NCI-H1436 (cell line): Measurements from ENCODE around the gene NEGR1.
"Not testable (repeated sequence)": the region's sequence is repeated elsewhere in the genome, so short reads cannot be mapped to it uniquely, and the experiment has no call there.

Experiments
- DNase-seq: peaks from one replicate; lab custom pipeline; 2025; lab: John Stamatoyannopoulos, UW

The NEGR1 gene

DNA sequence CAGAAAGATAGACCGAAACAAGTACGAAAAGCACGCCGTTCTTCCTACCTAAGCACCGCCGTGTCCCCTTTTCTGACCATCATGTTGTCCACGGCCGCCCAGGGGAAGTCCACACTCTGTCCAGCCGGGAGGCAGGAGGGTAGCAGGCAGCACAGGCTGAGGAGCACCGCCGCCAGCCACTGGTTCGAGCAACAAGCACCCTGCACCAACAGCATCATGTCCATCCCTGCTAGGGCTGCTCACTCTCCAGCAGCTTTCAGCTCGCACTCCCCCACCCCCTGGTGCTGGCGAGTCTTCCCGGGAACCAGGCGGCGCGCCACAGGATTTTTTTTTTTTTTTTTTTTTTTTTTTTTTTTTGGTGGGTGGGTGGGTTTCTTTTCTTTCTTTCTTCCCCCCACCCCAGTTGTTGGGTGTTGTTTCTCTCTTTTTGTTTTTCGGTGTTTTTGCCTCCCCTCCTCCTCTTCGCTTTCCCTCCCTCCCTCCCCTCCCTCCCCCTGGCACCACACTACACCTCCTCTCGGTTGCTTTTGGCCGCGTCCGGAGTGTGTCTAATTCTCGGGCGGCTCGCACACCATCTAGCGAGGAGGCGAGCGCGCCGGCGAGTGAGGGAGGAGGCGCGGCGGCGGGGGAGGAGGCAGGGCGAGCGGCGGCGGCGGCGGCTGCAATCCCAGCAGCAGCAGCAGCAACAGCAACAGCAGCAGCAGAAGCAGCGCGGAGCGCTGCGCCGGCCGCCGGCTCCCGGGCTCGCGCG is at the start of gene NEGR1:
TSS of gene NEGR1 (minus strand) at position 269 of the 751 bp plus-strand sequence.
- peak; percentile 87 for DNase-seq

DNA sequence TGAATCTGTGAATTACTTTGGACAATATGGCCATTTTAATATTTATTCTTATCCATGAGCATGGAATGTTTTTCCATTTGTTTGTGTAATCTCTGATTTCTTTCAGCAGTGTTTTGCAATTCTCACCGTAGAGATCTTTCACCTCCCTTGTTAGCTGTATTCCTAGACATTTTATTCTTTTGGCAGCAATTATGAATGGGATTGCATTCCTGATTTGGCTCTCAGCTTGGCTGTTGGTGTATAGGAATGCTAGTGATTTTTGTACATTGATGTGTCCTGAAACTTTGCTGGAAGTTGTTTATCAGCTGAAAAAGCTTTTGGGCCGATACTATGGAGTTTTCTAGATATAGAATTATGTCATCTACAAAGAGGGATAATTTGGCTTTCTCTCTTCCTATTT is 44.2 kb upstream of the NEGR1 start:
- DNase-seq: no peak

DNA sequence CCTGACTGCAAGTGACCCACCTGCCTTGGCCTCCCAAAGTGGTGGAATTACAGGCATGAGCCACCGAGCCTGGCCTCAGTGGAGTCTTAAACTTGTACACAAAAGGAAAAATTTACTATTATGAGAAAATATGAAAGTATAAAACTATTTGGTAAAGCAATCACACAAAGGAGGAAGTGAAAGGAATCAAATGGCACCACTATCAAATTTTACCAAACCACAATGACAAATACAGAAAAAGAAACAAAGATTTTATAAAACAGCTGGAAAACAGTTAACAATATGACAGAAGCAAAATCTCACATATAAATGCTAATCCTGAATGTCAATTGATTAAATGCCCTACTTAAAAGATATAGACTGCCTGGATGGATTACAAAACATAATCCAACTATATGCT is 42.1 kb upstream of the NEGR1 start:
- no peak for DNase-seq

DNA sequence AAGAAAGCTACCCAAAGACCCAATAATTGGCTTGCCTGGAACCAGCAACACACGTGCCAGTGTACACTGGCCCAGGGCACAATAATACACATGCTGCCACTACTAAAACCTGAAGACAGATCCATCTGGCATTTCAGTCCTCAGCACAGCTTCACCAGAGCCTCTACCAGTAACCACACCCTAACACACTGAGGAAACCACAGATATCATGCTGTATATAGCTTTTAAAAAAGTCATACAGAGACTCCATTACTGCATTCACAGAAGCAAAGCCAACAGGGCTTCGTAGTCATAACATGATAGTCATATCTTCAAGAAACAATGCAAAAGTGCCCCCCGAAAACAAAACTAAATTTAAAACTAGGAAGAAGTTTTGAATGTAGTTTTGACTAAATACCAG is 40.6 kb upstream of the NEGR1 start:
- DNase-seq: no peak

DNA sequence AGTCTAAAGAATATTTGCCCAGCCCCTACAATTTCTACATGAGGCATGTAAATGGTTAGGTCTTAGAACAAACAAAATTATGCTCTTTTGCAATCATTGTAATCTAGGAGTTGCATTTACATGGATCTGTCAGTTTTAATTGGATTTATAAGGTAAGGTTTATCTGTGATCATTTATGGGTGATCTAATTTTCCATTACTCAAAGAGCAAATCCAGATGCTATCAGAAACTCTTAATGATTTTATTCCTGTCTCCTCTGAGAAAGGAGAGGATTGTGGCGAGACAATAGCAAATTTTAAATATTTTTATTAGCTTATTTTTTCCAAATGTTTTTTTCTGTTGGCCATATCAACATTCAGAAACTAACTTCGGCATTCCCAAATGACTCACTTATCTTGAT is 14.2 kb upstream of the NEGR1 start:
- no peak for DNase-seq

DNA sequence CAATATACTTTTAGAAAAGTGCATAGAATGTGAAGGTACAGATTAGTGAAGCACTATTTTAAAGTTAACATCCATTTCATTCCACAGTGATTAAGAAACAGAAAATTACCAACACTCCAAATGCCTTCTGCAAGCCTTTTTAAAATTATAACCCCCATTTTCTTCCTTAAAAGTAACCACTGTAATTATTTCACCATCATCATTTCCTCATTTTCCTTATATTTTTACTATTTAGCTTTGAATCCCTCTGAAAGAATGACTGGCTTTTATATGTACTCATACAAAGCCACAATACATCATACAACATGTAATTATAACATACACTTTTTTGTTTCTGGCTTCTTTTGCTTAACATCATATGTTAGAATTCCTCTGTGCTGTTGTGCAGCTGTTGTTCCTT is 6.5 kb upstream of the NEGR1 start:
- no peak for DNase-seq

DNA sequence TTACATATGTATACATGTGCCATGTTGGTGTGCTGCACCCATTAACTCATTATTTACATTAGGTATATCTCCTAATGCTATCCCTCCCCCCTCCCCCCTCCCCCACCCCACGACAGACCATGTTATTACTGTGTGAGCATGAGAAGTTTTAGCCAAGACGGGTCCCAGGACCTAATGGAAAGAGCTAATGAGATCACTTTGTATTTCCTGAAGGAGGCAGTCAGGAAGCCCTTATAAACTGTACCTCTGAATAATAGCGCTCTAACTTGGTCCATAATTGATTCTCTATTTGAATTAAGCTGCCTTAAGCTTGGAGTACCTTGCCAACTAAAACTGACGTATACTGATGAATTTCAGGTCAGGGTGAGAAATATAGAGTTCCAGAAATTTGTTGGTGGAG is 4.1 kb upstream of the NEGR1 start:
- no peak for DNase-seq

DNA sequence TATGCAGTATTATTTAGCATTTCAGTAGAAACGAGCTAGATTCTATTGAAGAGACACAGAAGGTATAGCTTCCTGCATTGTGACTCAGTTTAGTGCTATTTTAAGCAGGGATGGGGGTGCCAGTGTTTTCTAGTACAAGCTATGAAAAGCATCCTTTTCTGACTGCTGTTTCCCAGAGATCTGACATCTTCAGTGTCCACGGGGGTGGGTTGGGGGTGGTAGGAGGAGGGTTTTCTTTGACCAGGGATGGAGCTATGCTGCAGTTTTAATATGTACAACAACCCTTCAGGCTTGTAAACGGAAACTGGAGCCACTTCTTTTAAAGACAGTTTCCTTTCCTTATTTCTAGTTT is 2.7 kb upstream of the NEGR1 start:
- DNase-seq: no peak

DNA sequence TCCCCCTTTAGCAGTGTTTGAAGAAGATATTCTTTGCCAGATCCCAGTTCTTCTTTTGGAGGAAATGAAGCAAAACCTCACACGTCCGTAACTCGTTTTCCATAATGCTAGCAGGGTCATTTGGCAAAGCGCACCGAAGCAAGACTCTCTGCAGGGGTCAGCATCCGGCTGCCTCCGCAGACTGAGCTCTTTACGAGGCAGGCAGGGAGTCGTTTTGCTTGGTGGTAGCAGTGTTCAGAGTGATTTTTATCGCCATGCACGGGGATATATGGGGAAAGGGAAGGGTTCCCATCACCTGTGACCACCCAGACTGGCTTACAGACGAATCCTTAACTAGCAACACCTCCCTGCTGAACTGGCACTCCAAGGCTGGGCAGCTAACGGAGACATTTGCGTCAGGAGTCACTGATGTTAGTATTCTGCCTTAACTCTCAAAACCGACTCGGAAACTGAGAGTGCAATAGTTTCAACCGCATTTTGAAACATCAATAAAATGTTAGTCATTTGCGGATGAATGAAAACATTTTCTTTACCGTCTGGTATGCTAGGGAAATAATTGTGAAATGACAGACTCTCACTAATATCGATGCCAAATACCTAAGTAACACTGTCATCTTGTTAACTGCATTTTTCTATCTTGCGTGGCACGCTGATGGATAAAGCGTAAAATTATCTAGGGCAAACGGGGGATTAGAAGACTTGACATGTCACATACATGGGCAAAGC is 2.2 kb upstream of the NEGR1 start:
- peak; percentile 30 for DNase-seq

DNA sequence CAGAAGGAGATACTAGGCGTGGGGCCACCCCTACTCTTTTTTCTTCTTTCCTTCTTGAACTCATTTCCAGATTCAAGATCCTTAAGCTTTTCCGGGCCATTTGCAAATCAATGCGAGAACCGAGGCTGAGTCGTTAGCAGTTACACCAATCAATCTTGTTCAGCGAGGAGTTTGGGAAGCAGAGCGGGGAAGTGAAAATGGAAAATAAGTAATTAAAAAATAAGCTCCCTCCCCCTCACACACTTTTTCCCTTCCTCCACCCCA is 1.7 kb upstream of the NEGR1 start:
- DNase-seq: no peak

DNA sequence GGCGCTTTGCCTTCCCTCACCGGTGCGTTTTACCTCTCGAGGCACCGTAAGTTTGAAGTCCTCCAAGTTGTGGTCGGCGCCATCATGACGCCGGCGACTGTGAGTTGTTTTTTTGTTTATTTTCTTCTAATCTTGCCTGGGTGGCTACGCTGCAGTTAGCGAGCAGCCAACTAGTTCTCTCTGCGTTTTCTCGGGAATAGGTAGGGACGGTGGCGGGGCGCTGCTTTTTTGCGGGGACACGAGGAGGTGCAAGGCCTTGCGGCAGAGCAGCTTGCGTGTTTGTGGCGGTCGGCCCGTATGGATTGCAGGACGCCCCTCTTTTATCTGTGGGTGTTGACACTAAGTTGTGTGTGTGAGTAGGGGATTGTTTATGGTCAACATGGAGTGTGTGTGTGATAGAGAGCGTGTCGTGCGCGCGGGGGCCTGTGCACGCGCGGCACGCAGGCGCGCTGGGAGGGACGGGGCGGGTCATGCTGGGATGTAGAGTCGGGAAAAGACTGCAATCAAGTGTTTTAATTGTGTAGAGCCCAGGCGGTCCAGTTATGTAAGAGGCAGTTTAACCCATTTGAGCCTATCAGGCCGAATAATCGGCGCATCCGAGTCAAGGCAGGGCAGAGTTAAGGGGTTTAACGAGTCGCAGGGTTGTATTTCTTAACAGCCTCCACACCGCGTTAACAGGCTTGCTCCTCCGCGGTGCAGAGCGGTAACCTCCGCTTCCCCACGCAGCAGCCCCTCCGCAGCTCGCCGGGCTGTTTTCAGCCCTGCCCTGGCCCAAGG is 1.2 kb upstream of the NEGR1 start:
- peak; percentile 60 for DNase-seq

DNA sequence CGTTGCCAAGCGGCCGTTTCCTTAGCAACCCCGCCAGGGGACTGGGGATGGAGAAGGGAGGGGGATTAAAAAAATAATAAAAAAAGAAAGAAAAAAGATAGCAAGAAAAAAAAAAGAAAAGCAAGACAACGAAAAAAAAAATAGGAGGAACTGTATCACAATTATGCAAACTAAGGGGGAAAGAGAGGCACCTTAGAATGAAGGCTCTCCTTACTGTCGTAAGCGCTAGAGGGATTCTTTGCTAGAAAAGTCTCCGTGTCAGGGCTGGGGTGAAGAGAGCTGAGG is 625 bp upstream of the NEGR1 start:
- peak; percentile 57 for DNase-seq

DNA sequence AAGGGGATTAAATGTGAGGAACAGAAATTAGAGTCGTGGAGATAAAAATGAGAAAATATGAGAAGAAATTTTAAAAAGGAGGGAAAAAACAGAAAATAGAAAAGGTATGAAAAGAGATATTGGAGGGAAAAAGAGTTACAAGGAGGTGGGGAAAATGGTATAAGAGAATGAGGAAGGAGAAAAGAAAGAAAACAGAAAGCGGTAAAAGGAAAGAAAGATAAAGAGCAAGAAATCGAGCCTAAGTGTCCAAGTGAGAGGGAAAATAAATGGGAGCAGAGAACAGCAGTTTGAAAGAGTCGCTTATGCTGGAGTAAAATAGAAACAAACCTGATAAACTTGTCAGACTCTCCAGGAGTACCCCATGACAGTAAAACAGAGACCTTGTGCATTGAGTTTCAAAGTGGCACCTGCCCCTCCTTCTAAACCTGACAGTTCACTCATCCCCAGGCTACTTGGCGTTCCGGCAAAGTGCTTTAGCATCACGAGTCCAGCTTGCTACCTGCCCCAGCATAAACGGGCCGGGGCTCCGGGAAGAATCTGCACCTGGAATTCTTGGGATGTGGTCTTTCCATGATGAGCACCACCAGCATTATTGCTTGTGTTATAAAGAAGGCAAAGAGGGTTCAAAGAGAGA is 585 bp downstream of the NEGR1 start:
- DNase-seq: no peak

DNA sequence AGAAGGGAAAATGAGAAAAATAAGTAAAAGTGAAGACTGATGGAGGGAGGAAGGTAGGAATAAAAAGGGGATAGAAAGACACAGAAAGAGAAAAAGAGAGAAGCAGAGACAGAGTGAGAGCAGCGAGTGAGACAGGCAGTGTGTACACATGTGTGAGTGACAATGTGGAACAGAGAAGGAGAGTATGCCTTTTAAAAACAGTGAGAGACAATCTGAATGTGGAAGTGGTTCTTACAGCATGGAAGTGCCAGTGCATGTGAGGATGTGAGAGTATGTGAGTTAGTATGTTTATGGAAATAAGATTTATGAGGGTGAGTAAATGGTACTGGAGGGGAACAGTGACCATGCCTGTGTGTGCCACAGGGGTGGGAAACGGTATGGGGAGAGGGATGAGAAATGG is 1.2 kb downstream of the NEGR1 start:
- DNase-seq: no peak

DNA sequence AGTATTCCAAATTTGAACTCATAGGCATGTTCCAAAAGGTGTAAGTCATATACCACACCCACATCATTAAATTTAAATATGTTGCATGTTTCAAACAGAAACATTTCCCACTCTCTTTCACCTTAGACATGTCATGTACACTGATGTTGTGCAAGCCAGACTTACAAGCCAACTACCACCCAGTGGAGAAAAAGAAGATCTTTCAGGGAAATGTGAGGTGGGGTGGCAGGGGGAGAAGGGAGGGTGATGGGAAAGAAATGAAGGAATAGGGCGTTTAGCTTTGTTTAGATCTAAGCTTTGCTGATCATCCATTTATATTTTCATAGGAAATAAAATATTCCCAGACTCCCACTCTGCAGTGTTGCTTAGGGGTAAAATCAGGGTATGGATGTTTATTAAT is 1.6 kb downstream of the NEGR1 start:
- DNase-seq: no peak

DNA sequence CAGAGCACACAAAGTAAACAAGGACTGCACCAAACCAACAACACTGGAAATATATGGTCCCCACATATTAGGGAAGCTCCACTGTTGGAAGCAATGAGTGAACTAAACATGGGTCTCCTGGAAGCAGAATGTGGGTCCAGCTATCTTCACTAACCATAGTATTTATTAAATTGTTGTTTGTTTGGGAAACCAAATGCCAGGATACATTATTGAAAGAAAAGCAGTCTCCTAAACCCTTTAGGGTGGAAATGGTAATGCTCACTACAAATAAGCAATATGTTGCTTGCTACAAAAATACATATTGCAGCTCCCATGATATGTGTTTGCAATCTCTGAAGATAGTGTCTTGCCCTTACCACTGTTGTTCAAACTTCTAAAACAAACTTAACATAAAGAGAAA is 2.2 kb downstream of the NEGR1 start:
- no peak for DNase-seq

DNA sequence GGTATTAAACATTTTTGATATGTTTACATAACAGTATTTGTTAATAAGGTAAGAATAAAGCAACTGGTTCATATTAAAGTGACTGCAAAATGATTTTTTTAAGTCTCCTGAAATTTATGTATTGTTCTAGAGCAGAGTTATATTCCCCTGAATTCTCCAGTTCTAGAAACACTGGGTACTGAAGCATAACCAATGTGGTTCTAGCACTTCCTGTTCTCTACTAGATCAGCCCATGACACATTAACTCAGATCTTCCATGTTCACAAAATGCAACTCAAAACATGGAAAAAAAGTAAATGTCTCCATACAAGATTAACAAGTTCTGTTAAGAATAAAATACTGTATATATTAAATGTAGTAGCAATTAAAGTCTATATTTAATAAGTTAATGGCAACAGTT is 3.9 kb downstream of the NEGR1 start:
- DNase-seq: no peak

DNA sequence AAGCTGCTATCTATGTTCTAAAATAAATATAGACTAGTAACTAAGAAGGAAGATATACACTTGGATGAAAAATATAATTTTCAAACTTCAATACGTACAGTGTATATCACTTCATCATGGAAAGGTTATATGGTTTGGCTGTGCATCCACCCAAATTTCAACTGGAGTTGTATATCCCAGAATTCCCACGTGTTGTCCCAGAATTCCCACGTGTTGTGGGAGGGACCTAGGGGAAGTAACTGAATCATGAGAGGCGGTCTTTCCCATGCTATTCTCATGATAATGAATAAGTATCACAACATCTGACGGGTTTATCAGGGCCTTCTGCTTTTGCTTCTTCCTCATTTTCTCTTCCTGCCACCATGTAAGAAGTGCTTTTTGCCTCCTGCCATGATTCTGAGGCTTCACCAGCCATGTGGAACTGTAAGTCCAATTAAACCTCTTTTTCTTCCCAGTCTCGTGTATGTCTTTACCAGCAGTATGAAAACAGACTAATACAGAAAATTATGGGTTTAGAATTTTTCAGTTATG is 10.7 kb downstream of the NEGR1 start:
- no peak for DNase-seq

DNA sequence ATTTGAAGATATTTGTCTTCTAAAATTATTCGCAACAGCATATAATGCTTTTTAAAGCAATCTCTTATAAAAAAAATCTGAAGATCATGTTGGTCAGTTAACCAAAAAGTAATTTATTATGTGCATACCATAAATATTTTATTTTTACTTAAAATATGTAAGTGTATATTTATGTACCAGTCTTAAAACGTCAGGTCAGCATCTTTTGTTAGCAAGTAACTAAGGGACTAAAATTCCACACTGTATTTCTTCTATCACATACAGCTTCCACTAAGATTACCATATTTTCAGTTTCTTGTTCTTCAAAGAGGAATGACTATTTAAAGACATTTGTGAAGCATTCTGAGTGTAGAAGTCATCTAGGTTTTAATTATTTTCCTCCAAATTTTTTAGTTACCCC is 19.6 kb downstream of the NEGR1 start:
- no peak for DNase-seq

DNA sequence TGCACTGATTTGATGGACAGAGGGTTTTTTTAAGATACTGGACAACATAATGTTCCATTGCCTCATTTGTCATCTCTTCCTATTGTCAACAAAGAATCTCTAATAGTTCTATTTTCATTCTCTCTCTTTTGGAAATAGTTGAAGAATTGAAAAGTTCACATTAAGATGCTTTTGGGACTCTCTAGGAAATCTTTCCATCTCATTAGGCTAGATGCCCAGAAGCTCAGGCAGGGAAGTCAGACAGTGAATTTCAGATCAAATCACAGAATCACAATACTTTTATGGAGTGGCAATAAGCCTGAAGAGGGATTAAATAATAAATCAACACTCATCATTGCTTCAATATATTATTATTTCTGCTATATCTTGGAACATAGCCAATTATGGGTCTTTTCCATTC is 29.2 kb downstream of the NEGR1 start:
- no peak for DNase-seq

DNA sequence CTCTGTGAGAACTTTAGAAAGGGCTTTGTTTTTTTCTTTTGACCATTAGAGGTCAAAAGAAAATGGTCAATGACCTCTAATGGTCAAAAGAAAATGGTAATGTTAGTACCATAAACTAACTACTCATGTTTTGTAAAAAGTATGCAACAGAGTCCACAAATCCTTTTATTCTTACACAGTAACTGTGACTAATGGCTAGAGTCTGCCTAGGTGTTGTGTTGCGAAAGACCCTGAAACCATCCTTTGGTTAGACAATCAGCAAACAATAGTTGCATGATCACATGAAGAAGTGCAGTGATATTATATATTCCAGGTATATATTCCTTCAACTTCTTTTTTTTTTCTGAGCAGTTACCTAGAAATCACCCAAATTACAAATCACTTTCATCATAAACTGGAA is 40.9 kb downstream of the NEGR1 start:
- DNase-seq: no peak

DNA sequence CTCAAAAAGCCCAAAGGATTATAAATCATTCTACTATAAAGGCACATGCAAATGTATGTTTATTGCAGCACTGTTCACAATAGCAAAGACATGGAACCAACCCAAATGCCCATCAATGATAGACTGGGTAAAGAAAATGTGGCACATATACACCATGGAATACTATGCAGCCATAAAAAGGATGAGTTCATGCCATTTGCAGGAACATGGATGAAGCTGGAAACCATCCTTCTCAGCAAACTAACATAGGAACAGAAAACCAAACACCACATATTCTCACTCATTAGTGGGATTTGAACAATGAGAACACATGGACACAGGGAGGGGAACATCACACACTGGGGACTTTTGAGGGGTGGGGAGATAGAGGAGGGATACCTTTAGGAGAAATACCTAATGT is 46.4 kb downstream of the NEGR1 start:
- DNase-seq: not testable (repeated sequence)

DNA sequence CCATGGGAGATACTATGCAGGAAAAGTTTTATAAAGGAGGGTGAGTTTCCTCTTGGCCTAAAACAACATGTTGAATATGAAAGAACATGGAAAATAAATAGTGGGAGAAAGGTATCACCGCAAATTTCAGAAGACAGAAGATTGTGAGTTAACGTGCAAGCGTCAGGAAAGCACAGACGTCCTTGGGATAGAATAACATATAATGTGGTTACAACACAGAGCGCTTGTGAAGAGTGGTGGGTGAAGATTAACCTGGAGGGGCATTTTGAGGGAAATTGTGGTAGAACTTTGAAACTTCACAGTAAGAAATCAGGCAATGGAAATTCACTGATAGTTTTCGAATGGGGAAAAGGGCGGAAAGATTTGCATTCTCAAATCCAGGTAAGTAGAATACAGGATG is 47.3 kb downstream of the NEGR1 start:
- DNase-seq: no peak
